Suprapubic skin (tissue), 4 donors: ENCODE results near the gene ERAL1. TPM values are rescaled to one million over a fixed set of nuclear protein-coding genes. Genes with fewer than 3 reads are reported as not detected.
"Not testable (repeated sequence)": the region's sequence is repeated elsewhere in the genome, so short reads cannot be mapped to it uniquely, and the experiment has no call there.

Source experiments
- DNase-seq, 2 donors: peaks; one replicate each; pipeline ENCODE4 v3.0.0-alpha.2; 2019; ENCODE audit warnings: low spot score in 2 of 2
- H3K27ac ChIP-seq: fragments of 200-600 bp; sonication (generic); one replicate; pipeline ENCODE4 v1.5.1; 2019
- H3K27me3 ChIP-seq: fragments of 200-600 bp; sonication (generic); one replicate; pipeline ENCODE4 v1.5.1; 2019
- H3K36me3 ChIP-seq: fragments of 200-600 bp; sonication (generic); one replicate; pipeline ENCODE4 v1.5.1; 2019
- H3K4me1 ChIP-seq: fragments of 200-600 bp; sonication (generic); one replicate; pipeline ENCODE4 v1.5.1; 2019
- H3K4me3 ChIP-seq: fragments of 200-600 bp; sonication (generic); one replicate; pipeline ENCODE4 v1.5.1; 2019; ENCODE audit warnings: mild to moderate bottlenecking
- H3K9me3 ChIP-seq: fragments of 200-600 bp; sonication (generic); one replicate; pipeline ENCODE4 v1.5.1; 2019
- EP300 ChIP-seq: sonication (generic); formaldehyde crosslinking; IDR thresholded peaks from one replicate; pipeline ENCODE4 v1.6.1; 2017; ENCODE audit warnings: antibody characterized with exemption
- POLR2A ChIP-seq, 2 donors: fragments of 450-650 bp; IDR thresholded peaks; one replicate each; pipeline ENCODE4 v1.6.1; 2017; ENCODE audit warnings: antibody characterized with exemption in 2 of 2, mild to moderate bottlenecking in 2 of 2, moderate library complexity in 2 of 2
- POLR2AphosphoS5 ChIP-seq, 3 donors: sonication (generic); formaldehyde crosslinking; IDR thresholded peaks; one replicate each; pipeline ENCODE4 v1.6.1; 2017; ENCODE audit warnings: antibody characterized with exemption in 3 of 3
- WGBS: methylation state at CpG from one replicate; pipeline ENCODE4 v1.1.5; 2018; 5-methylcytosine and 5-hydroxymethylcytosine counted together
- total RNA-seq, 4 donors: library from RNA; depleted of rRNA; stranded (reverse); fragments of >200 nt; gene quantifications; one replicate each; pipeline ENCODE4 v1.1.0, GENCODE V29; 2016
- TF ChIP-seq, protein P1 (sequence below), 2 donors: fragments of 200-600 bp in 1 of 2; fragments of 450-650 bp in 1 of 2; sonication (generic) in 1 of 2; IDR thresholded peaks; one replicate each; pipeline ENCODE4 v1.5.1; 2016 to 2019; ENCODE audit warnings: antibody characterized with exemption in 2 of 2, mild to moderate bottlenecking in 1 of 2, moderate library complexity in 1 of 2

Gene ERAL1
- total RNA-seq, 4 donors from 2014 or later = 42.2 to 61.4 (median 45.0) TPM

DNA sequence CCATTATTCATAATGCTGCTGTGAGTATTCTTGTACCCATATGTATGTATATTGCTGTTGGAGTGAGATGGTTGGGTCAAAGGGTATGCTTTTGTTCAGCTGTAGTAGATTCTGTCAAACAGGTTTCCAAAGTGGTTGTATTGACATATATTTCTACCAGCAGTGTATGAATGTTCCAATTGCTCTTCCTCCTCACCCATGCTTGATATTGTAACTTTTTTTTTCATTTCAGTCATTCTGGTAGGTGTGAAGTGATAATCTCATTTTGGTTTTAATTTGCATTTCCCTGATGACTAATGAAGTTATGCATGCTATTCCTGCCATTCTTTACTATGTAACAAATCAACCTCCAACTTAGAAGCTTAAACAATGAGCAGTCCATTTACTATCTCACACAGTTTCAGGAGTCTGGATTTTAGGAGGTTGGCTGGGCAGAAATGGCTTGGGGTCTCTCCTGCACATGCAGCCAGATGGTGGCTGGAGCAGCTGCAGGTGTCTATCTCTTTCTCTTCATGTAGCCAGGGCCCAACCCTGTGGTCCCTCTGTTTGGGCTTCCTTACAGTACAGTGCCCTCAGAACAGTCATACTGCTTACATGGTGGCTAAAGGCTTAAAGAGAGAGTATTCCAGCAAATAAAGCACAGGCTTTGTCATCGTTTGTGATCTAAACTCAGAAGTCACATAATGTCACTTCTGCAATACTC, 21.2 kb downstream of the ERAL1 start:
- peaks cover 26% of the 10 kb centered on the region for H3K36me3 ChIP-seq
- WGBS = 45% methylated on average over 1 of the region's 1 CpG
- TF ChIP-seq, protein P1, sequence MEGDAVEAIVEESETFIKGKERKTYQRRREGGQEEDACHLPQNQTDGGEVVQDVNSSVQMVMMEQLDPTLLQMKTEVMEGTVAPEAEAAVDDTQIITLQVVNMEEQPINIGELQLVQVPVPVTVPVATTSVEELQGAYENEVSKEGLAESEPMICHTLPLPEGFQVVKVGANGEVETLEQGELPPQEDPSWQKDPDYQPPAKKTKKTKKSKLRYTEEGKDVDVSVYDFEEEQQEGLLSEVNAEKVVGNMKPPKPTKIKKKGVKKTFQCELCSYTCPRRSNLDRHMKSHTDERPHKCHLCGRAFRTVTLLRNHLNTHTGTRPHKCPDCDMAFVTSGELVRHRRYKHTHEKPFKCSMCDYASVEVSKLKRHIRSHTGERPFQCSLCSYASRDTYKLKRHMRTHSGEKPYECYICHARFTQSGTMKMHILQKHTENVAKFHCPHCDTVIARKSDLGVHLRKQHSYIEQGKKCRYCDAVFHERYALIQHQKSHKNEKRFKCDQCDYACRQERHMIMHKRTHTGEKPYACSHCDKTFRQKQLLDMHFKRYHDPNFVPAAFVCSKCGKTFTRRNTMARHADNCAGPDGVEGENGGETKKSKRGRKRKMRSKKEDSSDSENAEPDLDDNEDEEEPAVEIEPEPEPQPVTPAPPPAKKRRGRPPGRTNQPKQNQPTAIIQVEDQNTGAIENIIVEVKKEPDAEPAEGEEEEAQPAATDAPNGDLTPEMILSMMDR (IDR thresholded peaks at IDR 0.05) = no peak
- TF ChIP-seq POLR2AphosphoS5 (IDR thresholded peaks at IDR 0.05) = no peak
- no peak for TF ChIP-seq POLR2A (IDR thresholded peaks at IDR 0.05)
- TF ChIP-seq EP300 = no peak

DNA sequence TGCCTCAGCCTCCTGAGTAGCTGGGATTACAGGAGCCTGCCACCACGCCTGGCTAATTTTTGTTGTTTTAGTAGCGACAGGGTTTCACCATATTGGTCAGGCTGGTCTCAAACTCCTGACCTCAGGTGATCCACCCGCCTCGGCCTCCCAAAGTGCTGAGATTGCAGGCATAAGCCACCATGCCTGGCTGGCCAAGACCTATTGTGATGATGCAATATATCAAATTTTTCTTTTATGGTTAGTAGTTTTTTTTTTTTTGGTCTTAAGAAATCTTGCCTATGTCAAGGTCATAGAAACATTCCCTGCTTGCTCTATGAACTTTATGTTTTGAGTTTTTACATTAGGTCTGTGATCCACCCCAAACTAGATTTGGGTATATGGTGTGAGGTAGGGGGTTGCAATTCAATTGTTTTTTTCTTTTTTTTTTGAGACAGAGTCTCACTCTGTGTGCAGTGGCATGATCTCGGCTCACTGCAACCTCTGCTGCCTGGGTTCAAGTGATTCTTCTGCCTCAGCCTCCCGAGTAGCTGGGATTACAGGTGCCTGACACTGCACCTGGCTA, 22.4 kb downstream of the ERAL1 start:
- not testable (repeated sequence) for H3K9me3 ChIP-seq, H3K27ac ChIP-seq, H3K4me3 ChIP-seq, H3K27me3 ChIP-seq, DNase-seq, H3K4me1 ChIP-seq
- 95% methylated on average over 6 of the region's 6 CpGs for WGBS
- peaks cover 38% of the 10 kb centered on the region for H3K36me3 ChIP-seq

More for the DNA sequence above, 21.2 kb downstream of the ERAL1 start:
- Histone ChIP-seq H3K9me3 (no peaks in the 10 kb centered on the region), H3K27ac (no peak overlapping the region), H3K4me3 (no peak overlapping the region), H3K4me1 (no peaks in the 10 kb centered on the region), H3K27me3 (no peaks in the 10 kb centered on the region)
- DNase-seq = no peak

DNA sequence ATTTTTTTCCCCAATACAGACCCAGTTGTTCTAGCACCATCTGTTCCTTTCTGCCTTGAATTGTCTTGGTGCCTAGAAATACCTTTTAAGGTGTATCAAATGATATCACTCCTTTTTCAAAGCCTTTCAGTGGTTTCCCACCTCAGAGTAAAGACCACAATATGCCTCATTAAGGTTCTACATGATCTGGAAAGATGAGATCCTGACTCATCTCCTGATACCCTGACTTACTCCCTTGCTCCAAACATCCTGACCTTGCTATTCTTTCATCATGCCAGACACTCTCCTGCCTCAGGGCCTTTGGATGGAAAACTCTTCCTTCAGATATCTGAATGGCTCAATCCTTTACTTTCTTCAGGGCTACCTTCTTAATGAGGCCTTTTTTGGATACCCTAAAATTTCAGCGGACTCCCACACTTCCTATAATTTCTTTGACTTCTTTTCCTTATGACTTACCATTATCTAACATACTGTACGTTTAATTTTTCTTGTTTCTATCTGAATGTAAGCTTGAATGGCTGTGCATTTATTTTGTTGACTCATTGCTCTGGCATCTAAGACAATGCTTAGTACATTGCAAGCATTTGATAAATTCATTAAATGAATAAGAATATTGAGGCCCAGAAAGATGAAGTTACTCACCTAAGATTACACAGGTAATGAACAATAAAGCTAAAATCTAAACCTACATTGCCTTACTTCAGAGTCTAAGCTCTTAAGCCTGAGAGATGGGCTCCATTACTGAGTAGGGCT, 23.5 kb downstream of the ERAL1 start:
- Histone ChIP-seq H3K9me3 (no peaks in the 10 kb centered on the region), H3K27ac (no peak overlapping the region), H3K36me3 (peaks cover 49% of the 10 kb centered on the region), H3K4me3 (no peak overlapping the region), H3K27me3 (no peaks in the 10 kb centered on the region), H3K4me1 (no peaks in the 10 kb centered on the region)
- WGBS = 80% methylated on average over 2 of the region's 2 CpGs
- no peak for DNase-seq
- TF ChIP-seq EP300 (no peak), POLR2A (IDR thresholded peaks at IDR 0.05) (no peak), POLR2AphosphoS5 (IDR thresholded peaks at IDR 0.05) (no peak)
- TF ChIP-seq, protein P1 (IDR thresholded peaks at IDR 0.05) = no peak

DNA sequence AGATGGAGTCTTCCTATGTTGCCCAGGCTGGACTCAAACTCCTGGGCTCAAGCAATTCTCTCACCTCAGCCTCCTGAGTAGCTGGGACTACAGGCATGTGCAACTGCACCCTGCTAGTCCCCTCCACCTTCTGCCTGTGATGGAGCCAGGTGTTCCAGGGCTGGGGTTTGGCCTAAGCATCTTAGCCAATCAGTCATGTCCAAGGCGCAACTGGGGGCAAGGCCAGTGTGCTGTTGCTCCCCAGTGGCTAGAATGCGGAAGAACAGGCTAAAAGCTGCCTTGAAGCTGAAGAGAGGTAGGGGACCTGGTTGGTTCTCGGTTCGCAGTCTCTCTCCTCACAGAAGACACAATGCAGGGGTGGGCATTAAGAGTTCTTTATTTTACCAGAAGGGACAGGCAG, 24.2 kb downstream of the ERAL1 start:
- Histone ChIP-seq H3K27ac (no peak overlapping the region), H3K9me3 (no peaks in the 10 kb centered on the region), H3K4me1 (no peaks in the 10 kb centered on the region), H3K36me3 (peaks cover 56% of the 10 kb centered on the region), H3K4me3 (no peak overlapping the region), H3K27me3 (no peaks in the 10 kb centered on the region)
- no peak for DNase-seq
- 84% methylated on average over 3 of the region's 4 CpGs for WGBS
- TF ChIP-seq EP300 = no peak
- TF ChIP-seq, protein P1 (IDR thresholded peaks at IDR 0.05) = no peak
- TF ChIP-seq POLR2A (IDR thresholded peaks at IDR 0.05) = no peak
- no peak for TF ChIP-seq POLR2AphosphoS5 (IDR thresholded peaks at IDR 0.05)

DNA sequence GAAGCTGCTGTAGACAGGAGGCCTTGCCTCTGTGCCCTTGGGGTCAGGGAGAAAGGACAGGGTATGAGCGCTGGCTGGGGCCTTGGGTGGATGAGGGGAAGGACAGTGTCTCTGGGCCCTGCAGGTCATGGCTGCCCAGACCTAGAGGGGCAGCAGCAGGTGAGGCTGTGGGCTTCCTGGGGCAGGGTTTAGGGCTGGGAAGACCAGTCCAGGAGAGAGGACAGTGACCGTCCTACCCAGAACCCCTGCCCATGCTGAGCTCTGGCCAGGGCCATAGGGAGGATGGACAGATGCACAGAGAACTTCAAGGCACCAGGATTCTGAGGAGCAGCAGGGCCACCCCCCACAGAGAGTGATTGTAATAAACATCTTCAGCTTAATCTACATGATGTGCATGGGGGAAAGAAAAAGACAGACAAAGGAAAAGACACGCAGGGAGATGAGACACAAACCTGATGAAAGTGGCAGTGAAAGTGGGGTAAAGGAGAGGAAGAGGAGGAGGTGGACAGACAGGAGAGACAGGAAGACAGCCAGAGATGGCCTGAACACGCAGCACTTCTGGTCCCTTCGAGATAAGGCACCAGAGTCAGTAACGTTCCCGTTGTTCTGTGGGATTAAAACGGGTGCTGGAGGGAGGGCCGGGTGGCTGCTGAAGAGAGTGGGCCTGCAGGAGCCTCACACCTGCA, 25.2 kb downstream of the ERAL1 start:
- Histone ChIP-seq H3K36me3 (peaks cover 66% of the 10 kb centered on the region), H3K9me3 (no peaks in the 10 kb centered on the region), H3K4me1 (no peaks in the 10 kb centered on the region), H3K27ac (no peak overlapping the region), H3K27me3 (no peaks in the 10 kb centered on the region), H3K4me3 (no peak overlapping the region)
- 73% methylated on average over 9 of the region's 9 CpGs for WGBS
- no peak for DNase-seq
- TF ChIP-seq, protein P1 (IDR thresholded peaks at IDR 0.05) = no peak
- TF ChIP-seq EP300 = no peak
- no peak for TF ChIP-seq POLR2AphosphoS5 (IDR thresholded peaks at IDR 0.05)
- no peak for TF ChIP-seq POLR2A (IDR thresholded peaks at IDR 0.05)
